Thymus (tissue), 11 donors: ENCODE measurements around the gene FGD6. TPM values are rescaled to one million over a fixed set of nuclear protein-coding genes. Genes with fewer than 3 reads are reported as not detected.
"Not testable (repeated sequence)": the region's sequence is repeated elsewhere in the genome, so short reads cannot be mapped to it uniquely, and the experiment has no call there.

Experiments used
- DNase-seq, 9 donors: peaks; one replicate each; pipeline ENCODE4 v3.0.0-alpha.2; 2013; ENCODE audit warnings: low spot score in 9 of 9, low read depth in 6 of 9, missing footprints in 1 of 9
- H3K27ac ChIP-seq, 2 donors: one replicate each; pipeline ENCODE4 v1.5.1; 2013; ENCODE audit warnings: control low read depth in 1 of 2, low read depth in 1 of 2, low read length in 1 of 2, mild to moderate bottlenecking in 1 of 2, moderate library complexity in 1 of 2
- H3K27me3 ChIP-seq, 2 donors: one replicate each; pipeline ENCODE4 v1.5.1; 2013; ENCODE audit warnings: low read length in 1 of 2; ENCODE audit not compliant: control insufficient read depth in 2 of 2, insufficient read depth in 1 of 2
- H3K36me3 ChIP-seq, 2 donors: one replicate each; pipeline ENCODE4 v1.5.1; 2013; ENCODE audit warnings: low read length in 1 of 2, mild to moderate bottlenecking in 1 of 2, moderate library complexity in 1 of 2; ENCODE audit not compliant: control insufficient read depth in 2 of 2, insufficient read depth in 2 of 2
- H3K4me1 ChIP-seq, 2 donors: one replicate each; pipeline ENCODE4 v1.5.1; 2013; ENCODE audit warnings: low read length in 2 of 2; ENCODE audit not compliant: control insufficient read depth in 2 of 2, insufficient read depth in 2 of 2
- H3K4me3 ChIP-seq, 2 donors: one replicate each; pipeline ENCODE4 v1.5.1; 2013; ENCODE audit warnings: low read length in 2 of 2, control low read depth in 1 of 2, mild to moderate bottlenecking in 1 of 2
- H3K9me3 ChIP-seq, 2 donors: one replicate each; pipeline ENCODE4 v1.5.1; 2013; ENCODE audit warnings: low read length in 1 of 2, mild to moderate bottlenecking in 1 of 2; ENCODE audit not compliant: control insufficient read depth in 2 of 2, insufficient read depth in 1 of 2
- WGBS: extraction: QIAGEN DNeasy Blood & Tissue Kit; methylation state at CpG from one replicate; pipeline ENCODE4 v1.1.7; 2013; 5-methylcytosine and 5-hydroxymethylcytosine counted together
- polyA plus RNA-seq: library from polyadenylated mRNA; stranded (reverse); fragments of 200-250 nt; gene quantifications from one replicate; pipeline ENCODE4 v1.2.3, GENCODE V29; 2013
- total RNA-seq: library from RNA; stranded (reverse); fragments of 120-200 nt; gene quantifications from one replicate; pipeline ENCODE4 v1.2.4, GENCODE V29; 2013
- donor health status: healthy.

Gene FGD6
- total and polyA plus RNA-seq, 2 donors, result 2.3 to 9.1 TPM

GRCh38 chr12:95151406-95151805 lies 65.9 kb downstream of the FGD6 start:
- H3K9me3 ChIP-seq, result no peaks in the 10 kb centered on the region
- H3K4me3 ChIP-seq, result no peak overlapping the region
- DNase-seq, result no peak
- no peaks in the 10 kb centered on the region for H3K36me3 ChIP-seq
- 99% methylated on average over 2 of the region's 2 CpGs for WGBS
- no peaks in the 10 kb centered on the region for H3K27me3 ChIP-seq
- no peak overlapping the region for H3K27ac ChIP-seq
- H3K4me1 ChIP-seq, result no peaks in the 10 kb centered on the region

DNA sequence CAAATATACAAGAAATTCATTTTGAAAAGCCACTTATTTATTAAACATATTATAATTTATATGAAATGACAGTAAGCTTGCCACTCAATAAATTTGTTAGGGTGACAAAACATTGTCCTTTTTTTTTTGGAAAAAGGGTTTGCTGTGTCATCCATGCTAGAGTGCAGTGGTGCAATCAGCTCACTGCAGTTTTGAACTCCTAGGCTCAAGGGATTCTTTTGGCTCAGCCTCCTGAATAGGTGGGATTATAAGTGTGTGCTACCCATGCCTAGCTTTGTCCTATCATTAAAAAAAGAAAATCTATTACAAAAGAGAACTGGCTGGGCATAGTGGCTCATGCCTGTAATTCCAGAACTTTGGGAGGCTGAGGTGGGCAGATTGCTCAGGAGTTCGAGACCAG lies 66.8 kb downstream of the FGD6 start:
- Histone ChIP-seq H3K36me3 (no peaks in the 10 kb centered on the region), H3K4me3 (no peak overlapping the region), H3K4me1 (no peaks in the 10 kb centered on the region), H3K27me3 (no peaks in the 10 kb centered on the region), H3K9me3 (no peaks in the 10 kb centered on the region), H3K27ac (no peak overlapping the region)
- no peak for DNase-seq
- WGBS, result 98% methylated on average over 1 of the region's 1 CpG

DNA sequence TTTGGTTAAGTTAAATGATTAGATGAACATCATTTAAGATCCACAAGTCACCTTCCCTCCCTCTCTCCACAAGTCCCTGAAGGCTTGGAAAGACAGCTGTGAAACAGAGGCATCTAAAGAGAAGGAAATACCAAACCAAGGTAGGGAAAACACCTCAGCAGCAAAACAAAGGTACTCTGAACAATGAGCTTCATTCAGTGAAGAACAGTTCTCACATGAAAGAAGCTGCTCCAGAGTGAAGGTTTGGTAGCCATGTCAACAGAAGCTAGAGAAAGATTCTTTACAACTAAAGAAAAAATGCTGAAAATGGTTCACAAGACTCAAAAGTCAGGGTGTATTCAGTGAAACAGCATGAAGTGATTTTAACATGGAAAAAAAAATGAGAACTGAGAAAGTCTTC lies 69.4 kb downstream of the FGD6 start:
- H3K27ac ChIP-seq, result no peak overlapping the region
- no peaks in the 10 kb centered on the region for H3K4me1 ChIP-seq
- no peak overlapping the region for H3K4me3 ChIP-seq
- H3K36me3 ChIP-seq, result no peaks in the 10 kb centered on the region
- H3K27me3 ChIP-seq, result no peaks in the 10 kb centered on the region
- no peak for DNase-seq
- no peaks in the 10 kb centered on the region for H3K9me3 ChIP-seq

DNA sequence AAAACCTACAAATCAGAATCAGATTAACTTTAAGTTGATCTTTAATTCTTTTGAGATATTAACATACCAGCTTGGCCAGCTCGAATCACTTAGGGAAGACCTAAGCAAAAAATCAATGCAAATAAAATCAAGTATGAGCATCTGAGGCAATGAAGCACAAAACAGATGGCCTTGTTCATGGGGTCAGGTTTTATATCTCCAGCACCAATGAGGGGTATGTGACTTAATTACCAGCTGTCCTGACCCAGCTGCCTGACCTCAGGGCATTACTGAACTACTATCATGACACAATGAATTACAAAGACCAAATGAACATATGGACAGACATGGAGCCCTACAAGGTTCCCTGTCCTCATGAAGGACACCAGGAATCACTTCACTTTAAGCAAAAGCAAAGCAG lies 70.5 kb downstream of the FGD6 start:
- Histone ChIP-seq H3K36me3 (no peaks in the 10 kb centered on the region), H3K4me1 (no peaks in the 10 kb centered on the region), H3K9me3 (no peaks in the 10 kb centered on the region), H3K27ac (no peak overlapping the region), H3K27me3 (no peaks in the 10 kb centered on the region), H3K4me3 (no peak overlapping the region)
- no peak for DNase-seq
- WGBS, result 99% methylated on average over 1 of the region's 1 CpG

- Histone ChIP-seq H3K36me3 (no peaks in the 10 kb centered on the region), H3K4me3 (no peak overlapping the region), H3K9me3 (no peaks in the 10 kb centered on the region), H3K27ac (no peak overlapping the region), H3K27me3 (no peaks in the 10 kb centered on the region), H3K4me1 (no peaks in the 10 kb centered on the region)
- 78% methylated on average over 3 of the region's 3 CpGs for WGBS
- no peak for DNase-seq
Measured at GRCh38 chr12:95143621-95144205, 73.6 kb downstream of the FGD6 start.

GRCh38 chr12:95142431-95143151 lies 74.7 kb downstream of the FGD6 start:
- no peak for DNase-seq
- H3K36me3 ChIP-seq, result no peaks in the 10 kb centered on the region
- H3K27me3 ChIP-seq, result no peaks in the 10 kb centered on the region
- H3K27ac ChIP-seq, result no peak overlapping the region
- no peaks in the 10 kb centered on the region for H3K4me1 ChIP-seq
- H3K4me3 ChIP-seq, result no peak overlapping the region
- WGBS, result 96% methylated on average over 2 of the region's 2 CpGs
- no peaks in the 10 kb centered on the region for H3K9me3 ChIP-seq

GRCh38 chr12:95141310-95141709 lies 76.0 kb downstream of the FGD6 start:
- Histone ChIP-seq H3K27ac (no peak overlapping the region), H3K36me3 (no peaks in the 10 kb centered on the region), H3K9me3 (no peaks in the 10 kb centered on the region), H3K27me3 (no peaks in the 10 kb centered on the region), H3K4me1 (no peaks in the 10 kb centered on the region), H3K4me3 (no peak overlapping the region)
- no peak for DNase-seq
- WGBS, result 95% methylated on average over 4 of the region's 4 CpGs

- DNase-seq, H3K4me3 ChIP-seq, H3K27ac ChIP-seq, H3K36me3 ChIP-seq, H3K27me3 ChIP-seq, H3K9me3 ChIP-seq, H3K4me1 ChIP-seq: not testable (repeated sequence)
- 98% methylated on average over 8 of the region's 8 CpGs for WGBS
Measured at GRCh38 chr12:95138031-95138430, 79.2 kb downstream of the FGD6 start.

DNA sequence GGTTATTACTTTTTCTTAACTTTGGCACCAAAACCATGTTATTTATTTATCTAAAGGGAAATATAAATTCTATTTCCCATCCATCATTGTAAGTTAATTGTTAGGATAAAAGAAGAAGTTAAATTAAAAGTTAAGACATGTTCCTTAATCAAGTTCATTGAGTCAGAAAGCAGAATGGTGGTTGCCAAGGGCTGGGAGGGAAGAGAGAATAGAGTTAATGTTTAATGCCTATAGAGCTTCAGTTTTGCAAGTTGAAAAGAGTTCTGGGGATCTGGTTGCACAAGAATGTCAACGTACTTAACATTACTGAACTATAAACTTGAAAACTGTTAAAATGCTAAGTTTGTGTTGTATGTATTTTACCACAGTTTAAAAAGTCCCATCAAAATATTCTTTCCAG lies 80.7 kb downstream of the FGD6 start:
- no peaks in the 10 kb centered on the region for H3K9me3 ChIP-seq
- H3K27ac ChIP-seq, result no peak overlapping the region

More for the DNA sequence above, 80.7 kb downstream of the FGD6 start:
- Histone ChIP-seq H3K27me3 (no peaks in the 10 kb centered on the region), H3K4me3 (no peak overlapping the region), H3K4me1 (no peaks in the 10 kb centered on the region), H3K36me3 (peaks cover 0 to 4% of the 10 kb centered on the region in 2 donors)
- no peak for DNase-seq
- 90% methylated on average over 1 of the region's 1 CpG for WGBS
